Suppressor macrophage treated with lipopolysaccharide for 4 hours (primary cell): ENCODE results near the gene STXBP2.

Experiments
- DNase-seq: peaks from one replicate; pipeline ENCODE4 v3.0.0-alpha.2; 2020

STXBP2 gene

DNA sequence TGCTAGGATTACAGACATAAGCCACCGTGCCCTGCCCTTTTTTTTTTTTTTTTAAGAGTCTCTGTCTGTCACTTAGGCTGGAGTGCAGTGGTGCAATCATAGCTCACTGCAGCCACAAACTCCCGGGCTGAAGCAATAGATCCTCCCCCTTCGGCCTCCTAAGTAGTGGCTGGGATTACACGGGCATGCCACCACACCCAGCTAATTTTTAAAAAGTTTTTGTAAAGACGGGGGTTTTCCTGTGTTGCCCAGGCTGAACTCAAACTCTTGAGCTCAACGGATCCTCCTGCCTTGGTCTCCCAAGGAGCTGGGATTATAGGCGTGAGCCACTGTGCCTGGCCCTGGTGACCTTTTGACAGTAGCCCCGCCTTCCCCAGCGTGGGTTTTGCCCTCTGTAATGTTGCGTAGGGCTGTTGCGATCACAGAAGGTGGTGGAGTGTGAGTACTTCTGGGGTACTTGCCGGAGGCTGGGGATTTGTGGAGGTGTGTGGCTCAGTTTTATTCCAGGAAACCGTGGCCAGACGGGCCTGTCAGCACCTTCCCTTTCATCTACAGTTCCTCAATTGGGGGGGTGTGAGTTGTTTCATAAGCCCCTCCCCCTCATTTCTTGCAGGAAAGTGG, 20.3 kb downstream of the STXBP2 start:
- DNase-seq = peak; percentile 94

DNA sequence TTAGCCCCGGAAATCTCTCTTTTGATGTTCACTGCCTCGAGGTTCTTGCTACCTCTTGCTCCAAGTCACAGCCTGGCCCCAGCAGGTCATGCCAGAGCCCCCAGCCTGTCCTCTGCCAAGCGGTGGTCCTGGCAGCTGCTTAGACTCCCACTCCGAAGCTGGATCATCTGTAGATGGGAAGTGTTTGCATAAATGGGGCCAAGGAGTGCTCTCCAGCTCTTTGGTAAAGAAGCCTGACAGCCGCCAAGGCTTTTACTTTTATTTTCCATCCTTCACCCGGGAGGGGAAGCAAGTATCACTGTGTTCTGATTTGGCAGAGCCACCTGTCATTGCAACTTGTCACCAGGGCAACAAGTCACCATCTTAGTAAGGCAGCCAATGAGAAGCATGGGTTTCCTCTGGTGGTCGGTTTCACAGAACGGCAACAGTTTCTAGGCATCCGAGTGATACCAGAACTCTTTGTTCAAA, 21.3 kb downstream of the STXBP2 start:
- DNase-seq = peak; percentile 88

DNA sequence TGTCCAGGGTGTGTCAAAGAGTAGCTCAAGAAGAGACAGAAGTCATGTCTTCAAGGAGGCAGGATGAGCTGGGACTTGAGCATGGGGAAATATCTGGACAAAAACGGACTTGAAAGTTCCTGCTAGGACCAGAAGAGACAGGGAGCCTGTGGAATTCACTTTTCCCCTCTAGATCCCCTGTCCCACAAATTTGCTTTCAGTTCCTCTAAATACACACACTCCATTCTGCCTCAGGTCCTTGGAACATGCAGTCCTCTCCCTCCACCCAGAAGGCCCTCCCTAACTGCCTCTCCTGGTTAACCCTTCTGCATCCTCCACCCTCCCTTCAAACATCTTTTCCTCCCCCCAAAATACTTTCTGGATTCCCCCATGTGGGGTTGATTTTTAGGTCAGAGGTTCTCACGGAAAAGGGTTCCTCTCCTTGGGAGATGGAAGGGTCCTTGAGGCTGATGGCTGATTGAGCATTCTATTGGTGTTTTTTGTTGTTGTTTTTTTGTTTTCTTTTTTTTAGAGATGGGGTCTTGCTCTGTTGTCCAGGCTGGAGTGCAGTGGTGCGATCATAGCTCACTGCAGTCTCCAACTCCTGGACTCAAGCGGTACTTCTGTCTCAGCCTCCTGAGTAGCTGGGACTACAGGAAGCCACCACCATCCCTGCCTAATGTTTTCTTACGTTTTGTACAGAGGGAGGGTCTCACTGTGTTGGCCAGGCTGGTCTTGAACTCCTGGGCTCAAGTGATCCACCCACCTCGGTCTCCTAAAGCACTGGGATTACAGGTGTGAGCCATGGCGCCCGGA, 25.0 kb downstream of the STXBP2 start:
- DNase-seq = no peak

DNA sequence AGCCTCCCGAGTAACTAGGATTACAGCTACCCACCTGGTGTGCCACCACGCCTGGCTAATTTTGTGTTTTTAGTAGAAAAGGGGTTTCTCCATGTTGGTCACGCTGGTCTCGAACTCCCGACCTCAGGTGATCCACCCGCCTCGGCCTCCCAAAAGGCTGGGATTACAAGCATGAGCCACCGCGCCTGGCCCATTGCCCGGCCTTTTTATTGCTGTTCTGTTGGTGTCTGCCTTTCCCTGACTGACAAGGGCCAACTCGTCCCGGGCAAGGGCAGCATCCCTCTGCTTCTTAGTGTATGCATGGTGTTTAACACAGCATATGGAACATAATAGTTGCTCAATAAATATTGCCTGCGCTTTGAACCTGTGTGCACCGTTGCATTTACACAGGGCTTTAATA, 25.7 kb downstream of the STXBP2 start:
- no peak for DNase-seq

DNA sequence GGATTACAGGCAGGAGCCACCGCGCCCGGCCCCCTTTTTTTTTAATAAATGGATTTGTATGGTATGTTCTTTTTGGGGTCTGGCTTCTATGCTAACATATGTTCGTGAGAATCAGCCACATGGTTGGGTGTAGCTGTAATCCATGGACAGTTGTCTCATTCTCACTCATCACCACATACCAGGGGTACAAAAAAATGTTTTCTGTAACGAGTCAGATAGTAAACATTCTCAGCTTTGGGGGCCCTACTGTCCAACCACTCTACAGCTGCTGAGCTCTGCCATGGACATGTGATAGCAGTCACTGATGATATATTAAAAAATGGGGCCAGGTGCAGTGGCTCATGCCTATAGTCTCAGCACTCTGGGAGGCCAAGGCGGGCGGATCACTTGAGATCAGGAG, 26.8 kb downstream of the STXBP2 start:
- DNase-seq = no peak

DNA sequence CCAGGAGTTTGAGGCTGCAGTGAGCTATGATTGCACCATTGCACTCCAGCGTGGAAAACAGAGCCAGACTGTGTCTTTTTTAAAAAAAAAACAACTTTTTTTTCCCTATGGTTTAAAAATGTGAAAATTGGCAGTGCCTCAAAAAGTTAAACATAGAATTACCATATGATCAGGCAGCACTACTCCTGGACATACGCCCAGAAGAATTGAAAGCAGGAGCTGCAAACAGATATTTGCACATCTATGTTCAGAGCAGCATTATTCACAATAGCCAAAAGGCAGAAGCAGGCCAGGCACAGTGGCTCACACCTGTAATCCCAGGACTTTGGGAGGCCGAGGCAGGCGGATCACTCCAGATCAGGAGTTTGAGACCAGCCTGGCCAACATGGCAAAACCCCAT, 28.2 kb downstream of the STXBP2 start:
- no peak for DNase-seq

DNA sequence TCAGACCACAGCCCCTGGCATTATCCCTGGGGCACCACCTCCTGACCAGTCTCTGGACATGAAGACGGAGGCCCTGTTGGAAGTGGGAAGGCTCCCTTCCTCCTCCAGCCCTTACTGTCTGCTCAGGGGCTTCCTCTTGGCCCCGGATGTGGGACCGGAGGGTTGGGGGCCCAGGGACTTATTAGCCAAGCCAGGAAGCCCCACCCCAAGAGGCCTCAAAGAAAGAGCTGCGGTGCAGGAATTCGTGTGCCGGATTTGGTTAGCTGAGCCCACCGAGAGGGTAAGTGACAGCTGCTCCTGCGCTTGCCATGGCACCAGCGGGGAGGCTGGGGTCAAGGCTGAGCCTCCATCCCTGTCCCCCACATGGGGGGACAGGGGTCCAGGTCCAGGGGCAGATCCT, 31.9 kb downstream of the STXBP2 start, which contains the start of gene RETN:
TSS of gene RETN (plus strand) at position 208 of the 400 bp plus-strand sequence. CDS start 278 bp downstream, outside the sequence.
- no peak for DNase-seq

DNA sequence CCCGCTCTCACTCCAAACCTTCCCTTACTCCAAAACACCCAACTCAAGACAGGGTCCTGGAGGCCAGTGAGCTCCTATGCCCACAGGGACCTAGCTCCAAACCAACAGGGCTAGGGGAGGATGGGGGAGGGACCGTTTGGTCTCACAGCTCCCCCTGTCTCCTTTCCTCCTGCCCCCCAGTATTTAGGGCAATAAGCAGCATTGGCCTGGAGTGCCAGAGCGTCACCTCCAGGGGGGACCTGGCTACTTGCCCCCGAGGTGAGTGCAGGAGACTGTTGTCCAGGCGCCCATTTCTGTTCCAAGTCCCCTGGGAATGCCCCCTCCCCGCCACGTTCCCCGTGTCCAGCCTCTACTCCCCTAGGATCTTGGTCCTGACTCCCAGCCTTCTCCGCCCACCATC, 32.7 kb downstream of the STXBP2 start:
- DNase-seq = no peak

DNA sequence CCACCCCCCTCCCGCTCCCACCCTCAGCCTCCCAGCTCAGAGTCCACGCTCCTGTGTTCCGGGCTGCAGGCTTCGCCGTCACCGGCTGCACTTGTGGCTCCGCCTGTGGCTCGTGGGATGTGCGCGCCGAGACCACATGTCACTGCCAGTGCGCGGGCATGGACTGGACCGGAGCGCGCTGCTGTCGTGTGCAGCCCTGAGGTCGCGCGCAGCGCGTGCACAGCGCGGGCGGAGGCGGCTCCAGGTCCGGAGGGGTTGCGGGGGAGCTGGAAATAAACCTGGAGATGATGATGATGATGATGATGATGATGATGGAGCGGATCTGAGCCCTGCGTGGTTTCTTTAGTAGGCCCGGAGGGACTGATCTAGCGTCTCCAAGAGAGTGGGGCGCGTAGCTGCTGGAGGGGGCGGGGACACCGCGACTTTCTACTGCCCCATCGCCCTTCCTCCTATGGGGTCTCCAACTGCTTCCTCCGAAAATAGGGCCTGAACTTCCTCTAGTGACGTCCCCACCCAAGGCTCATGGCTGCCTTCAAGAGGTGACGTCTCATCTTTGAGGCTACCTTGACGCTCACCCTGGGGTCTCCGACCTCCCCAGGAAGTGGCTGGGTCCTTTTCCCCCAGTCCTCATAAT, 33.4 kb downstream of the STXBP2 start:
- peak; percentile 42 for DNase-seq

DNA sequence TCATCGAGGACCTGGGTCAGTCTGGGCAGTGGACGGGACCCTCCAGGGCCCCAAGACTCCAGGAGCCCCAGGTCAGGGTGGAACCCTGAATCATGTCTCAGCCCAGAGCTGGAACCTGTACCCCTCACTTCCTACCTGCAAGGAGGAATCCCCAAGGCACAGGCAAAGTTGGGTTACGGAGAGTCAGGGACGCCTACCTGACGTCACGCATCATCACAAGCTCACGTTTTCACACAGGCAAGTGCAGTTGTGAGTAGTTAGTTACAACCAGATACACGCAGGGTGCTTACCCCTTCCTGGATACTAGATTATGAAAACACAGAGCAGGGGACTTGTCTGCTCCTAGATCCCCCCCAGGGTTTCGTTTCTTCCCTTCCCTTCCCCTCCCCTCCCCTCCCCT, 33.9 kb downstream of the STXBP2 start:
- no peak for DNase-seq

DNA sequence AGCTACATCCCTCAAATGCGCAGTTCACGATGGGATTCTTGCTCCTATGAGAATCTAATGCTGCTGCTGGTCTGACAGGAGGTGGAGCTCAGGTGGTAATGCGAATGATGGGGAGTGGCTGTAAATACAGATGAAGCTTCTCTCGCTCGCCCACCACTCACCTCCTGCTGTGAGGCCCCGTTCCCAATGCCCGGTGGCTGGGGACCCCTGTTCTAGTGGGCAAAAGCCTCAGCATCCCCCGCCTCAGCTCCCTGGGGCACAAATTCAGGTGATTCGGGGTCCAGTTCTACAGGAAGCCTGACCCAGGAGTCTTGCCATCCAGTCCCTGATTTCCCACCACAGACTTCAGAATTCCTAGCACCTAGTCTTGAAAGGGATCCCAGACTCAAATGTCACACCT, 35.6 kb downstream of the STXBP2 start:
- DNase-seq = no peak

DNA sequence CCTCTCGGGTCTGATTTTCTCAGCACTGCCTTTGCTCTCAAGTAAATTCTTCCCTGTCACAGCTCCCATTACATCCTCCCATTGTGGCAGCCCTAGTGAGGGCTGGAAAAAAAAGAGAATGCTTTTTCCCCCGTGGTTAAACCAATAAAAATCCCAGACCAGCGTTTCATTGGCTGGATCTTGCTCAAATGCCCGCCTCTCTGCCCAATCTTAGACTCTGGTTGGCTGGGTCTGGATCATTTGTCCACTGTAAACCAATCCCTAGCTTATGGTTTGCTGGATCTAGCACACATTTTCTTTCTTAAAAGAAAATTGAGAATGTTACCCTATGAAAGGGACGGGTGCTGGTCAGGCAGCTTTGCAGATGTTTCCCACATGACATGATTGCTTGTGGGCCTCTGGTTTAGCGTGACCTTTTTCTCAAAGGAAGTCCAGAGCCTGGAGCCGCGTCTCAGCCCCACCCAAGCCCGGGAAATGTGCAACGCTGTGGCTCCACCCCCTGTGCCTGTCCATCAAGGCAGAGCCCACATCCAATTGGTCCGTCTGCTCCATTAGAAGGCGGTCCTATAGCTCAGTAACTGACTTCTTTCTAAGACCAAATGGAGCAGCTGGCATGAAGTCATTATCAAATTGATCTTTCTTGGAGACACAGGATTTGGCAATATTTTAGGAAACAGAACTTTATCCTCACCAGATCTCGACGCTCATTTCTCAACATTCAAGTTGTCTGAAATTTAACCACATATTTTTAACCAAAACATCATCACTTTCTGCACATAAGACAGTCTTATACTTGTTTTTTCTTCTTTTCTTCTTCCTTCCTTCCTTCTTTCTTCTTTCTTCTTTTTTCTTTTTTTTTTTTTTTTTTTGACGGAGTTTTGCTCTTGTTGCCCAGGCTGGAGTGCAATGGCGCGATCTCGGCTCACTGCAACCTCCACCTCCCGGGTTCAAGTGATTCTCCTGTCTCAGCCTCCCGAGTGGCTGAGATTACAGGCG, 37.4 kb downstream of the STXBP2 start:
- DNase-seq = peak; percentile 95

DNA sequence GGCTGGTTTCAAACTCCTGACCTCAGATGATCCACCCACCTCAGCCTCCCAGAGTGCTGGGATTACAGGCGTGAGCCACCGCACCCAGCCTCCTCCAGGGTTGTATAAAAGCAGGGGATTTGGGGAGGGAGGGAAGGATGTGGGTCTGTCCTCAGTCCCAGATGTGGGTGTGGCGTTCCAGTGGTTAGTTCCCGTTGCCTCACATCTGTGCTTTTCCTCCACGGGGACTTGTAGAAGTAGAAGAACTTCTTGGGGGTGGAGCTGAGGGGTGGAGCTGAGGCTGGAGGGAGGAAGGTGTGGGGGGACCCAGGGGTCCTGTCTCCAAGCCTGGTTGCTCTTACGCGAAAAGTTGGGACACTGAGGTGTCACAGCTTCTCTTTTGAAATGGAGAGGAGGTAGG, 39.5 kb downstream of the STXBP2 start:
- DNase-seq = peak; percentile 67

DNA sequence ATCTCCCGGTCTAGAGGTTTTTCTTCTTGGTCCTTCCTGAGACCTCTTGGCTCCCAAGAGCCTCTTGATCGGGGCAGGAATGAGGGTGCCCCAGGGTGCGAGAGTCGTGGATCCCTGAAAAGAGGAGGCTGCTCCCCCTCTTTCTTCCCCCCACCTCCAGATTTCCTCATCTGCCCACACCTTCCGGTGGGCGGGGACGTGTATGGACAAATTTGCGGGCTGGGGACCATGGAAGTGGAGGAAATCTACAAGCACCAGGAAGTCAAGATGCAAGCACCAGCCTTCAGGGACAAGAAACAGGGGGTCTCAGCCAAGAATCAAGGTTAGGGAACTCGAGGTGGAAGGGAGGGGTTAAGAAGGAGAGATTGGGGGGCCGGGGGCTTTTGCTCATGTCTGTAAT, 39.9 kb downstream of the STXBP2 start, which contains the start of gene MCEMP1:
TSS of gene MCEMP1 (plus strand) at position 237 of the 400 bp plus-strand sequence. CDS start at position 268, 31 bp downstream.
- no peak for DNase-seq

DNA sequence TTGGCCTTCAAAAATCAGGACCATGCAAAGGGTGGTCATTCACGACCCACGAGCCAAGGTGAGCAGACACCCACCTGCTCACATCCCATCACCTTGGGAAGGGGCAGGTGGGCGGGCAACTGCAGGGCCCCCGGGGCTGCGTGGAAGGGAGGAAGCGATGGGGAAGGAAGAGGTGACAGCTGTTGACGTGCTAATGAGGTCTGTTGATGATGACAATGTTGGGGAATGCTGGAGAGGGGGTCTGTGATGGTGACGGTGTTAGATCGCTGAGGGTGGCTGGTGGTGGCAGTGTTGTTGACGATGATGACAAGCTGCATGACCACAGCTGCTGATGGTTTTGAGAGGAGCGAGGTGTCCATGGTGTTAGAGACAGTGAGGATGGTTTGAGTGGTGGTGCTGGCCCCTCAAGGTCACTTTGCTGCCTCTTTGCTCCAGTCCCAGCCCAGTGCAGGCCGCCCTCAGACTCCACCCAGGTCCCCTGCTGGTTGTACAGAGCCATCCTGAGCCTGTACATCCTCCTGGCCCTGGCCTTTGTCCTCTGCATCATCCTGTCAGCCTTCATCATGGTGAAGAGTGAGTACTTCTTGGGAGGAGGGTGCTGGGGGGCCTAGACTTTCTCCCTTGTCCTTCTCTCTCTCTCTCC, 40.9 kb downstream of the STXBP2 start:
- no peak for DNase-seq

DNA sequence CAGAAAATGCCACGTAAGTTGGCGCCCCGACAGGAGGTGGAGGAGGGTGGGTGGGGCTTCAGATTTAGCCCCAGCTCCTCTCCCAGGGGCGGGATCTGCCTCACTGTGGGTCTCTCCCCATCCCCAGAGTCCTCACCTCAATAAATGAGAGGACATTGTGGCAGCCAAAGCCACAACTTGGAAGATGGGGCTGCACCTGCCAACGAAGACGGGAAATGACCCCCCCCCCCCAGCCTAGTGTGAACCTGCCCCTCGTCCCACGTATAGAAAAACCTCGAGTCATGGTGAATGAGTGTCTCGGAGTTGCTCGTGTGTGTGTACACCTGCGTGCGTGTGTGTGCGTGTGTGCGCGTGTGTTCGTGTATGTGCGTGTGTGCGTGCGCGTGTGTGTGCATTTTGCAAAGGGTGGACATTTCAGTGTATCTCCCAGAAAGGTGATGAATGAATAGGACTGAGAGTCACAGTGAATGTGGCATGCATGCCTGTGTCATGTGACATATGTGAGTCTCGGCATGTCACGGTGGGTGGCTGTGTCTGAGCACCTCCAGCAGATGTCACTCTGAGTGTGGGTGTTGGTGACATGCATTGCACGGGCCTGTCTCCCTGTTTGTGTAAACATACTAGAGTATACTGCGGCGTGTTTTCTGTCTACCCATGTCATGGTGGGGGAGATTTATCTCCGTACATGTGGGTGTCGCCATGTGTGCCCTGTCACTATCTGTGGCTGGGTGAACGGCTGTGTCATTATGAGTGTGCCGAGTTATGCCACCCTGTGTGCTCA, 42.3 kb downstream of the STXBP2 start:
- DNase-seq = peak; percentile 50

DNA sequence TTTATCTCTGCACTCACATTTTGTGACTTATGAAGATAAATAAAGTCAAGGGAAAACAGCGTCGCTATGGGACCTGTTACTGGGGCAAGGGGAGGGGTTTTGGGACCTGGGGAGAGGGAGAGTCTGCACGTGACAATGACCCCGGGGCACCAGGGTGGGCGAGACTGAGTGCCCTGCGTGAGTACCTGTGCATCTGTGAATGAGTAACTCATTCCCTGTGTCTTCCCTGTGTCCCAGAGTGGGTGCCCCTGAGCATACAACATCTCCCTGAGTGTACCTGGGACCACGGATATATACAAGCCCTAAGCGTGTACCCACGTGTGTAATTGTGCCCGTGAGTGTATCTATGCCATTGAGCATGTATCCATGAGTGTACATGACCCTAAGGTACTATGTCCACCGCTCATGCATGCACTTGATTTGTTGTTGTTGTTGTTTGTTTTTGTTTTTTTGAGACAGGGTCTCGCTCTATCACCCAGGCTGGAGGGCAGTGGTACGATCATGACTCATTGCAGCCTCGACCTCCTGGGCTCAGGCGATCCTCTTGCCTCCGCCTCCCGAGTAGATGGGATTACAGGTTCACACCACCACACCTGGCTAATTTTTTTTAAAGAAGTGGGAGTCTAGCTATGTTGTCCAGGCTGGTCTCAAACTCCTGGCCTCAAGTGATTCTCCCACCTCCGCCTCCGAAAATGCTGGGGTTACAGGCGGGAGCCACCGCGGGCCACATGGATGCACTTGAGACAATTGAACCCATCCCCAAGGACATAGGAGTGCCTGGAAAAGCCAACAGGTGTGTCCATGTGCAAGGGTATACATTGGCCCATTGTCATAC, 43.1 kb downstream of the STXBP2 start:
- DNase-seq = no peak

DNA sequence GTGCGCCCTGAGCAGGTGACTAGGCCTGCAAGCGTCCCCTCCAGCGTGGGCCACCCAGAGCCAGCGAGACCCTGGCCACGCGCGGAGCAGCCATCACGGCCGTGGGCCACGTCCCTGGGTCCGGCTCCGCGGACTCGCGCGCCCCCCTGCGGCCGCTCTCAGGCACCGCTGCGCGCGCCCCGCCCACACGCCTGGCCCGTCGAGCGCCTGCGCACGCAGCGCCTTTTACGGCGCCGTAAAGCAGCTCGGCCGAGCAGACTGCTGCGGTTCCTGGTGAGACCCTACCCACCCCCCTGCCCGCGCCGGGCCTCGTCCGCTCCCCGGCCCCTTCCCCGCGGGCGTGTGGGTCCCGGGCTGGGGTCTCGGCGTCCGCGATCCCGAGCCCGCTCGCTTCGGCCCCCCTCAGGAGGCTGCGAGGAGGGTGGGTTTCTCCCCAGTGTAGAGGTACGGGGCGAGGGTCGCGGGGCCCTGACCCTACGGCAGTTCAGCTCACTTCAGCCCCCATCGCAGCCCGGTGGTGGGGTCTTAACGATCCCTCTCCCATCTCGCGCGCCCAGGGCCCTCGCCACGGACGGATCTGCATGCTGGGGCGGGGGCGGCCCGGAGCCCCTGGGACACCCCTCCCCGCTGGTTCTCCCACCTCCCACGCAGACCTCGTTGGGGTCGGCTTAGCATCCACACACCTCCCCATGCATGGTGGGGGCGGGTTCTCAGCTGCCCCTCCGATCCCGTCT, 43.9 kb downstream of the STXBP2 start, which contains the start of gene TRAPPC5:
TSS of gene TRAPPC5 (plus strand) at position 228 of the 734 bp plus-strand sequence. CDS start 1,421 bp downstream, outside the sequence.
- DNase-seq = peak; percentile 95
